ENCODE measurements around the gene TENM3. TPM values are rescaled to one million over a fixed set of nuclear protein-coding genes. Genes with fewer than 3 reads are reported as not detected.

TENM3 gene
- total and polyA plus RNA-seq, 2 donors (not counting 3 experiments of a cell fraction or from before 2014, with no cell fraction given): 3.2 to 6.2 TPM

- dilution Hi-C loops (cut with MboI; ENCODE audit: extremely low pct_ligation_motif_present, low sequenced_read_pairs): no loop called here
- Histone ChIP-seq H2AFZ (ENCODE audit: low read depth, low read length) (no peak overlapping the region), H3K9me1 (replicated peaks; ENCODE audit: control insufficient read depth, extremely low read depth, insufficient read depth, low read length) (no peaks in the 10 kb centered on the region), H3K4me2 (ENCODE audit: insufficient read depth, low read length) (no peak overlapping the region), H3K9ac (replicated peaks; ENCODE audit: extremely low read depth, insufficient read depth, low read length) (no peak overlapping the region), H4K20me1 (replicated peaks; ENCODE audit: control insufficient read depth, extremely low read depth, insufficient read depth, low read length) (no peaks in the 10 kb centered on the region), H3K79me2 (ENCODE audit: control insufficient read depth, insufficient read depth, low read length) (no peaks in the 10 kb centered on the region), H3K9me3 (replicated peaks; ENCODE audit: control insufficient read depth, insufficient read depth, low read length) (no peaks in the 10 kb centered on the region), H3K27me3 (ENCODE audit: control insufficient read depth in 2 of 2, insufficient read depth in 2 of 2, low read length in 2 of 2) (no peaks in the 10 kb centered on the region), H3K4me1 (ENCODE audit: control insufficient read depth, extremely low read depth, insufficient read depth, low read length) (no peaks in the 10 kb centered on the region), H3K36me3 (ENCODE audit: control insufficient read depth in 2 of 2, extremely low read depth in 1 of 2, insufficient read depth in 2 of 2, low read length in 2 of 2) (no peaks in the 10 kb centered on the region), H3K4me3 (replicated peaks in 1 of 3; ENCODE audit: insufficient read depth in 1 of 3, low read depth in 1 of 3, low read length in 3 of 3) (no peak overlapping the region), H3K27ac (ENCODE audit: insufficient read depth, low read depth, low read length) (no peak overlapping the region)
- intact Hi-C loops (cut with micrococcal nuclease): no loop called here
- CTCF ChIA-PET: interaction anchor here (1.1 kb wide), 1 partner anchor 15 kb away, joined by 3 read pairs; no protein-coding TSS in a partner anchor
- FAIRE-seq: no peak
- no TSS peak for BruUV-seq (replicated peaks)
- DNase-seq (ENCODE audit: low read depth, low spot score): no peak
- POLR2A ChIA-PET: no interaction called here
- TF ChIP-seq GATA2 (IDR thresholded peaks at IDR 0.05; ENCODE audit: insufficient read depth, insufficient read length, low read depth, low read length) (no peak), CTCF (IDR thresholded peaks at IDR 0.05; ENCODE audit: extremely low read depth in 1 of 2, insufficient read depth in 1 of 2, low read depth in 1 of 2, low read length in 2 of 2) (no peak), MAX (IDR thresholded peaks at IDR 0.05; ENCODE audit: insufficient read depth, insufficient read length) (no peak), FOS (IDR thresholded peaks at IDR 0.05; ENCODE audit: borderline replicate concordance, insufficient read depth, low read length) (no peak), POLR2A (IDR thresholded peaks at IDR 0.05; ENCODE audit: low read depth, low read length) (no peak), POLR2AphosphoS5 (IDR thresholded peaks at IDR 0.05; ENCODE audit: insufficient read depth, low read depth, low read length) (no peak), EZH2 (IDR thresholded peaks at IDR 0.05; ENCODE audit: borderline replicate concordance, low read depth, low read length, severe bottlenecking) (no peak), JUN (IDR thresholded peaks at IDR 0.05; ENCODE audit: borderline replicate concordance, insufficient read depth, insufficient read length, low read depth) (no peak), MYC (IDR thresholded peaks at IDR 0.05; ENCODE audit: low read depth, low read length) (no peak)
Measured at GRCh38 chr4:182629096-182629495, 385.9 kb downstream of the TENM3 start.
